ENCODE data around the gene RNF144A. TPM values are rescaled to one million over a fixed set of nuclear protein-coding genes. Genes with fewer than 3 reads are reported as not detected.

The RNF144A gene
- total and polyA plus RNA-seq, 2 donors from 2014 or later = 4.2 to 12.3 TPM

GRCh38 chr2:7004636-7005035 lies 87.4 kb downstream of the RNF144A start:
- FAIRE-seq (no peak), DNase-seq (no peak)
- no peak overlapping the region for H3K4me3 ChIP-seq (ENCODE audit: low read length in 3 of 3)
- peaks cover 0 to 18% (median 15%) of the 10 kb centered on the region in 3 donors for H3K4me1 ChIP-seq (ENCODE audit: control insufficient read depth in 2 of 3, insufficient read depth in 2 of 3, low read depth in 1 of 3, low read length in 3 of 3)
- H3K9ac ChIP-seq (ENCODE audit: low read length in 3 of 3) = no peak overlapping the region
- no peak for TF ChIP-seq CTCF (IDR thresholded peaks at IDR 0.05; ENCODE audit: borderline replicate concordance, extremely low read depth, insufficient read depth)
- H3K9me3 ChIP-seq (ENCODE audit: control insufficient read depth in 2 of 3, insufficient read depth in 1 of 3, low read length in 3 of 3) = no peaks in the 10 kb centered on the region
- no peaks in the 10 kb centered on the region for H3K36me3 ChIP-seq (ENCODE audit: control insufficient read depth in 2 of 3, insufficient read depth in 3 of 3, low read length in 3 of 3)
- intact Hi-C loops (cut with DNase I) = no loop called here
- no peaks in the 10 kb centered on the region for H3K27me3 ChIP-seq (ENCODE audit: control insufficient read depth, insufficient read depth, low read length)
- no peak overlapping the region for H3K27ac ChIP-seq (ENCODE audit: low read depth in 2 of 2, low read length in 2 of 2)

- Histone ChIP-seq H3K4me3 (ENCODE audit: low read length in 3 of 3) (no peak overlapping the region), H3K4me1 (ENCODE audit: control insufficient read depth in 2 of 3, insufficient read depth in 2 of 3, low read depth in 1 of 3, low read length in 3 of 3) (peaks cover 0 to 18% (median 15%) of the 10 kb centered on the region in 3 donors), H3K27ac (ENCODE audit: low read depth in 2 of 2, low read length in 2 of 2) (peak overlapping the region in 1 of 2 donors; percentile 39), H3K9ac (ENCODE audit: low read length in 3 of 3) (no peak overlapping the region), H3K36me3 (ENCODE audit: control insufficient read depth in 2 of 3, insufficient read depth in 3 of 3, low read length in 3 of 3) (no peaks in the 10 kb centered on the region), H3K27me3 (ENCODE audit: control insufficient read depth, insufficient read depth, low read length) (no peaks in the 10 kb centered on the region), H3K9me3 (ENCODE audit: control insufficient read depth in 2 of 3, insufficient read depth in 1 of 3, low read length in 3 of 3) (no peaks in the 10 kb centered on the region)
- no peak for FAIRE-seq
- no peak for DNase-seq
- intact Hi-C loops (cut with DNase I) = no loop called here
- TF ChIP-seq CTCF (IDR thresholded peaks at IDR 0.05; ENCODE audit: borderline replicate concordance, extremely low read depth, insufficient read depth) = no peak
Measured at GRCh38 chr2:7007488-7007845, 90.3 kb downstream of the RNF144A start.

- H3K9ac ChIP-seq (ENCODE audit: low read length in 3 of 3) = no peak overlapping the region
- no peaks in the 10 kb centered on the region for H3K27me3 ChIP-seq (ENCODE audit: control insufficient read depth, insufficient read depth, low read length)
- peaks cover 0 to 18% (median 15%) of the 10 kb centered on the region in 3 donors for H3K4me1 ChIP-seq (ENCODE audit: control insufficient read depth in 2 of 3, insufficient read depth in 2 of 3, low read depth in 1 of 3, low read length in 3 of 3)
- peak overlapping the region in 1 of 2 donors; percentile 39 for H3K27ac ChIP-seq (ENCODE audit: low read depth in 2 of 2, low read length in 2 of 2)
- H3K9me3 ChIP-seq (ENCODE audit: control insufficient read depth in 2 of 3, insufficient read depth in 1 of 3, low read length in 3 of 3) = no peaks in the 10 kb centered on the region
- intact Hi-C loops (cut with DNase I) = no loop called here
- DNase-seq (peak in 3 of 5 donors; percentile 56 to 96 (median 75)), FAIRE-seq (no peak)
- H3K4me3 ChIP-seq (ENCODE audit: low read length in 3 of 3) = no peak overlapping the region
- H3K36me3 ChIP-seq (ENCODE audit: control insufficient read depth in 2 of 3, insufficient read depth in 3 of 3, low read length in 3 of 3) = no peaks in the 10 kb centered on the region
- TF ChIP-seq CTCF (IDR thresholded peaks at IDR 0.05; ENCODE audit: borderline replicate concordance, extremely low read depth, insufficient read depth) = peak; percentile 17
Measured at GRCh38 chr2:7007846-7008741, 90.9 kb downstream of the RNF144A start.

Data from kidney (tissue), 14 donors.